ENCODE measurements around the gene GNG3.
"Not testable (repeated sequence)": the region's sequence is repeated elsewhere in the genome, so short reads cannot be mapped to it uniquely, and the experiment has no call there.

The GNG3 gene

GRCh38 chr11:62707277-62707861 is at the start of gene GNG3, which contains the start of gene BSCL2:
Gene GNG3 (plus strand): TSS chr11:62707676. CDS start chr11:62708296, 620 bp downstream.
Gene BSCL2 (minus strand): TSS chr11:62707424. CDS start chr11:62707195, 229 bp downstream.
- DNase-seq (ENCODE audit: low spot score), result peak; percentile 88

- no peak for DNase-seq (ENCODE audit: low spot score)
Observed at GRCh38 chr11:62664405-62665074, 42.9 kb upstream of the GNG3 start.

GRCh38 chr11:62665075-62665598 is 42.3 kb upstream of the GNG3 start, which contains the start of the genes C11orf98 and CSKMT:
Gene C11orf98 (minus strand): TSS chr11:62665210. CDS start chr11:62665169, 41 bp downstream.
Gene CSKMT (plus strand): TSS chr11:62665312. CDS start chr11:62665880, 568 bp downstream.
- peak; percentile 98 for DNase-seq (ENCODE audit: low spot score)

- DNase-seq (ENCODE audit: low spot score), result peak; percentile 69
Observed at GRCh38 chr11:62665599-62666258, 41.7 kb upstream of the GNG3 start.

GRCh38 chr11:62666259-62666926 is 41.1 kb upstream of the GNG3 start:
- no peak for DNase-seq (ENCODE audit: low spot score)

GRCh38 chr11:62667460-62667859 is 40.0 kb upstream of the GNG3 start:
- no peak for DNase-seq (ENCODE audit: low spot score)

- DNase-seq (ENCODE audit: low spot score), result no peak
Observed at GRCh38 chr11:62669420-62670161, 37.9 kb upstream of the GNG3 start.

- no peak for DNase-seq (ENCODE audit: low spot score)
Observed at GRCh38 chr11:62671236-62671607, 36.3 kb upstream of the GNG3 start.

- peak; percentile 89 for DNase-seq (ENCODE audit: low spot score)
Observed at GRCh38 chr11:62671608-62672389, 35.7 kb upstream of the GNG3 start, which contains the start of the genes LBHD1 and UQCC3. Gene LBHD1 (minus strand): TSS chr11:62672267. CDS start chr11:62670031, 2,236 bp downstream. Gene UQCC3 (plus strand): TSS chr11:62671673. CDS start chr11:62671746, 73 bp downstream.

- no peak for DNase-seq (ENCODE audit: low spot score)
Observed at GRCh38 chr11:62673196-62673525, 34.3 kb upstream of the GNG3 start.

GRCh38 chr11:62675415-62675814 is 32.1 kb upstream of the GNG3 start:
- DNase-seq (ENCODE audit: low spot score), result not testable (repeated sequence)

GRCh38 chr11:62676698-62677097 is 30.8 kb upstream of the GNG3 start:
- DNase-seq (ENCODE audit: low spot score), result no peak

- no peak for DNase-seq (ENCODE audit: low spot score)
Observed at GRCh38 chr11:62677156-62677555, 30.3 kb upstream of the GNG3 start.

- DNase-seq (ENCODE audit: low spot score), result no peak
Observed at GRCh38 chr11:62677714-62678113, 29.8 kb upstream of the GNG3 start.

- DNase-seq (ENCODE audit: low spot score), result no peak
Observed at GRCh38 chr11:62678433-62678769, 29.1 kb upstream of the GNG3 start.

GRCh38 chr11:62678770-62679696 is 28.4 kb upstream of the GNG3 start, which contains the start of gene UBXN1:
Gene UBXN1 (minus strand): TSS chr11:62679073. CDS start chr11:62678923, 150 bp downstream.
- peak; percentile 89 for DNase-seq (ENCODE audit: low spot score)

GRCh38 chr11:62680825-62681240 is 26.6 kb upstream of the GNG3 start:
- DNase-seq (ENCODE audit: low spot score), result no peak

- DNase-seq (ENCODE audit: low spot score), result no peak
Observed at GRCh38 chr11:62682518-62682917, 25.0 kb upstream of the GNG3 start.

Measured in ecto neural progenitor cell (in vitro differentiated cells).